NCI-H2196 (cell line): ENCODE measurements around the gene SMTN.
A peak's percentile ranks its signal among the peaks of the same experiment; 100 is the strongest.
"Not testable (repeated sequence)": the region's sequence is repeated elsewhere in the genome, so short reads cannot be mapped to it uniquely, and the experiment has no call there.

Experiments
- DNase-seq: peaks from one replicate; lab custom pipeline; 2025; ENCODE audit not compliant: unreplicated experiment; lab: John Stamatoyannopoulos, UW

Gene SMTN

DNA sequence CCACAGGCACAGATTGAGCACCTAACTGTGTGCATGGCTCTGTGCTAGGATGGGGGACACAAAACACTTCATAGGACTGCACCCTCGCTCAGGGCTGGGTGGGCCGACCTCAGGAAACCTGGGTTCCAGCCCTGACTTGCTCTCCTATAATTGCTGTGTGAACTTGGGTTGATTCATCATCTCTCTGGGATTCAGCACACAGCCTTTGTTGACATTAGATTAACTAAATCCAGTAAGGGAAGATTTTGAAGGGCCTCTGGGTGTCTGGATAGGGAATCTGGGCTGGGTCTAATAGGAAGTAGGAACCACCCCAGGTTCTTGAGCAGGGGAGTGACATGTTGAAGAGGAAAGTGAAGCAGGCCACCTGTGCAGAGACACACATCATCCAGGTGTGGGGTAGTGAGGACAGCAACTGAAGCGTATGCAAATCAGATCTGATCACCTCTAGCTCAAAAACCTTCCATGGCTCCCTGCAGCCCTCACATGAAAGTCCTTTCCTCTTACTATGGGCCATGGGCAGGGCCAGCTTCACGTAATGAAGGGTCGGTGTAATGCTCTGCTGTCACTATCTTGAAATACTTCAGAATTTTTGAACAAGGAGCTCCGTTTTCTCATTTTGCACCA lies 11.3 kb upstream of the SMTN start:
- not testable (repeated sequence) for DNase-seq

DNA sequence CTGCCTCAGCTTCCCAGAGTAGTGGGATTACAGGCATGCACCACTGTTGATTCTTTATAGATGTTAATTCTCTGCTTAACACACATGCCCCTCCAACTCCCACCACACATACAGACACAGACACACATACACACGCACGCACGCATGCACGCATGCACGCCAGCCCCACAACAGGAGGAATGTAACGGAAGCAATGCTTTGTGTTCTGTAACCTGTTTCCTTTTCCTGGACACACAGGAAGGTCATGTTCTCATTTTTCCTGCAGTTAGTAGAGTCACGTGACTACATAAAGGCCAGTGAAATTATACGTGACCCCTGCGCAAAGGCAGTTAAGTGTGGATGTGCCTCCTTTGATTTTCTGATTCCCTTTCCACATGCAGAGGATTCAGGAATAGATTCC lies 8.0 kb upstream of the SMTN start:
- DNase-seq = not testable (repeated sequence)

DNA sequence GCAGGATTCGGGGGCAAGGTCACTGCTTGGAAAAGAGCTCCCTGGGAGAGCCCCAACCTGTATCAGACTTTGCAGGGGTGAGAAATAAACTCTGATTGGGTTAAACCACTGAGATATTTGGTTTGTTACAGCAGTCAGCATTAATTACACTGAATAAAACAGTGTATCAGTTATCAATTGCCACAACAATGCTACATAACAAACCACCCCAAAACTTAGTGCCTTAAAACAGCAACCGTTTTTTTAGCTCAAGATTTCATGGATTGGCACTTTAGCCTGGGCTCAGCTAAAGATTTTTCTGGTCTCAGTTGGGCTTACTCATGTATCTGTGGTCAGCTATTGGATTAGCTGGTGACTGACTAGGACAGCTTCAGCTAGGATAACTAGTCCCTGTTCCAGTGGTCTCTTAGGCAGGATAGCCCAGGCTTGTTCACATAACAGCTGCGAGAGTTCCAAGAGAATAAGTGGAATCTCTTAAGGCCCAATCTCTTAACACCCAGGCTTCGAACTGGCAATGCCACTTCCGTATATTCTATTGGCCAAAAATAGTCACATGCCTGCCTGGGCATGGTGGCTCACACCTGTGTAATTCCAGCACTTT lies 7.5 kb upstream of the SMTN start:
- DNase-seq = not testable (repeated sequence)

DNA sequence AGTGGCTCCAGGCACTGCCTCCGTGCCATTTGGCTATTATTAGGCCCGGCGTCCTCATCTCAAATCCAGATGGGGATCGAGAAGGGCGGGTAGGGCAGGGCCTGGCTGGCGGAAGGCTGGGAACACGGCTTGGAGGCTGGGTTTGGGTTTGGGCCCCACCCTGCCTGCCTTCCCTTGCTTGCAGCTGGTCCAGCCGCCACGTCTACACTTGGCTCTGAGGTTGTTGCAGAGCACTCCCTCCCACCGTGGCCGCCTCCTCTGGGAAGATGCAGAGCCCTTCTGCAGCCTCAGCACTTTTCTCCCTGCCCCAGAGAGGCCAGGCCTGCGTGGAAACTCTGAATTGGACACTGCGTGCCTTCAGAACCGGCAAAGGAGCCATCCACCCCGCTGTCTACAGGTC lies 5.2 kb upstream of the SMTN start:
- DNase-seq = no peak

DNA sequence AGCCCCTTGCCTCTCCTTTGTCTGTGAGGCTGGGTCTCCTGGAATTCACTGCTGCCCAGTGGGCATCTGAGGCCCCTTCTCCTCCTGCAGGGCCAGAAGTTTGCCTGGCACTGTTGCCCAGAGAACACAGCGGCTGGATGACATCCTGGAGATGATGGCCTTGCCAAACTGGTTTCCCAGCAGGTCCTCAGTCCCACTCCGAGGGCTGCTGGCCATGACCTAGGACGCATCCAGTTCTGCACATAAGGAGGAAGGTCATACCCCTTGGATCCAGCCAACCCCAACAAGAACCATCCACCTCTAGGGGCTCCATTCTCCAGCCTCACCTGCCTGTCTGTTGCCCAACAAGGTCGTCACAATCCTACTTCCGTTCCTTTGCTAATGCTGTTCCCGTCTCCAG lies 3.4 kb upstream of the SMTN start:
- DNase-seq = no peak

DNA sequence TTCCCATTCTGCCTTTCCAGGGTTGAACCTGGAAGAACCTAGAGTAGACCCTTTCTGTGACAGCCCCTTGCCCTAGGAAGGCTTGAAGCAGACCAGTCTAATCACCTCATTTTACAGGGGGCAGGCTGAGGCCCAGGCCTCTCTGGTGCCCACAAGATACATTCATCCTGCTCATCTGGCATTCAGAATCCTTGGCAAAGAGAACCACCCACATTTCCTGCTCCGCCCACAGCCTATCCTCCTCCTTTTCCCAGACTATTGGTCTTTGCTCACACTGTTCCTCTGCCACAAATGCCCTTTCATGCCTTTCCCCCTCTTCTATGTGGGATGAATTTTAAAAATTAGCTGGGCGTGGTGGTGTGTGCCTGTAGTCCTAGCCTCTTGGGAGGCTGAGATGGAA lies 2.7 kb upstream of the SMTN start:
- DNase-seq = not testable (repeated sequence)

DNA sequence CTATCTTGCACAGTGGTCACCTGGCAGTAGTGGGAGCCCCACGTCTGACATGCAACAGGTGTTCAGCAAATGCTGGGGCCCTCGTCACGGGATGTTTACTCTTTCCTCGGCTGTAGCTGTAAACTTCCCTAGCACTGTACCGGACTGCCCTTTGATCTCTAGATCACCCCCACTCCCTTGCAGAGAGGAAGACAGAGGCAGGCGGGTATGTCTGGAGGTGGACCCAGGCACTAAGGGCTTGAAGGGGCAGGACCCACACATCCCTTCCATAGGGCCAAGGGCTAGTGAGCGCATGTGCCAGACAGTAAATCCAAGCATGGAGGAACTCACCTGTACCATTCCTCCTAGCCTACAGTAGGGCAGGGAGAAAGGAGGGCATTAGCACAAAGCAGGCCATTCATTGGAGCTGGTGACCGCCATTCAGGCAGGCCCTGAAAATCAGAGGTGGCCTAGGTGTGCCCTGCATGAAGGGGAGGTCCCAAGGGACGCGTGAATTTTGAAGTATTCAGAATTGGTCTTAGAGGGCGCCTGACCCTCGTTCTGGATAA lies 1.9 kb upstream of the SMTN start:
- DNase-seq = no peak

DNA sequence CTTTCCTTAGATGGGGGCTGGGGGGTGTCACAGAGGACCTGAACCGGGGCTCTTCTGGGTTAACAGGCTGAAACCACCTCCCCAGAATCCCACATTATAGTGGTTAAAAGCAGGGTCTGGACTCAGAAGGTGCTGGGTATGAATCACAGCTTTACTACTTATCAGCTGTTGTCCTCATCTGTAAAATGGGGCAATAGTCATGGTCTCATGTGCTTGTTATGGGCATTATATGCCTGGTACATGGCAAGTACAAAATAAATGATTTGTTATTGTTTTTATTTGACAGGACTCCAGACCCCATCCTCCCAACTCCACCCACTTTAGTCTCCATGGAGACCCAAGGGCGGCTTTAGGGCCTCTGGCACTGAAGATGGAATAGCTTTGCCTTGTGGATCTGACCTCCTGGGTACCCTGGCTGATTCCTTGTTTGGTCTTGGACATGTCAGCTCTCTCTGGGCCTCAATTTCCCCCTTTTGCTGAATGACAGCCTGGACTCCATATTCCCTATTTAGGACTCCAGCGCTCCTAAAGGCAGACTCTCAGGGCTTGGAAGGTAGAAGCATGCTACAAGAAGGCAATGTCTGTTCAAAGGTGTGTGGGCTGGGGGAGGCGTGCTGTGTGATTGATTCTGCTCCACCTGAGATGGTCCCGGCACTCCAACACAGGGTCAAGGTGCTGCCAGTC lies 812 bp upstream of the SMTN start:
- DNase-seq = peak; percentile 7

DNA sequence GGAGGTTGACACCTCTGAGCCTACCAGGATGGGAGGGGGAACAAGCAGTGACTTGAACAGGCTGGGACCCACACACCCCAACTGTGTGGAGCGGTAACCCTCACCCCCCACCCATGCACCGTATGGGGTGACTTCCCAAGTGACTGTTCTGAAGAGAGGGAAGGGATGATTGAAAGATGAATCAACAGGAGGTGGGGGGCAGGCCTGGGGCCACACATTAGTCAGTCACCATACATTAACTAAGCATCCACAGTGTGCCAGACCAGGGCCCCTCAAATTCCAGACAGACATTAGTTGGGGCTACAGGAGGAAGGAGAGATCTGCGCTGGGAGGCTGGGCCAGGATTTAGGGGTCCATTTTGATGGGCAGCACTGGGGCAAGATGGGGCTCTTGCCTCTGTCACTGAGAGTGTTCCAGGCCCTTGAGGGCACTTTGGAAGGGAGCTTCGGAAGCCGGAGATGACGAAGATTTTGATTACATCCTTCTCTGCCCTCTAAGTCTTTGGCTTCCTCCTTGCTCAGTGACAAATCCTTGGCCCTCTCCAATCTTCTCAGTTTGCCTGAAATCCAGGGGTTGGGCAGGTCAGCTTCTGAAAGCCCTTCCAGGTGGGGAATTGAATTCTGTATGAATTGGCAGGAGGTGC lies 966 bp downstream of the SMTN start:
- DNase-seq = no peak

DNA sequence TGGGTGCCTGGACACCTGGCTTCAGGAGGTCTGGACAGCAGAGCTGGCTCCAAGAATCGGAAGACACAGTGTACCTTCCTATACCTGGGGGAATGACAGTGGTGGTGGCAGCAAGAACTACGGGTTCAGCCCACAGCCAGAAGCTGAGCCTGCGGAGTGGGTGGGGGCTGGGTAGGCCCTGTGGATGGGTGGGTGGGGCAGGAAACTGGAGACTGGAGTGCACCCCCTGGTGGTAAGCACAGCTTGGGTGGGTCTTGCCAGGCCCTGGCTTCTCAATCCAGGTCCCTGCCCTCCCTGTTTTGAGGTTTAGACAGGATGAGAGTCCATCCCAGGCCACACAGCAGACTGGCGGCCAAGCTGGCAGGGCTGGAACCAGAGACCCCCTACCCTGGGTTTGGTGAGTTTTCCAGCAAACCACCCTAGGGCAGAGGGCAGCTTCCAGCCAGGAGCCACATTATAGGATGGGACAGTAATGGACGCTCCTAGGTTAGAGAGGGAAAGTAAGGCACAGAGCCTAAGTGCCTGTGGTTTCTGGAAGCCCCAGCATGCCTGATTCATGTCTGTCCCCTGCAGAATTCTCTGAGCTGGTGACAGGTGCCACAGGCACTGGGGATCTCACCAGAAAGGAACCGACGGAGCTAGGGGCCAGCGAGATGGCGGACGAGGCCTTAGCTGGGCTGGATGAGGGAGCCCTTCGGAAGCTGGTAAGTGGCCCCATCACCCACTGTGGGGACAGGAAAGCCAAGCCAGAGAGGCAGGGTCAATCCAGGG lies 1.7 kb downstream of the SMTN start:
- no peak for DNase-seq

DNA sequence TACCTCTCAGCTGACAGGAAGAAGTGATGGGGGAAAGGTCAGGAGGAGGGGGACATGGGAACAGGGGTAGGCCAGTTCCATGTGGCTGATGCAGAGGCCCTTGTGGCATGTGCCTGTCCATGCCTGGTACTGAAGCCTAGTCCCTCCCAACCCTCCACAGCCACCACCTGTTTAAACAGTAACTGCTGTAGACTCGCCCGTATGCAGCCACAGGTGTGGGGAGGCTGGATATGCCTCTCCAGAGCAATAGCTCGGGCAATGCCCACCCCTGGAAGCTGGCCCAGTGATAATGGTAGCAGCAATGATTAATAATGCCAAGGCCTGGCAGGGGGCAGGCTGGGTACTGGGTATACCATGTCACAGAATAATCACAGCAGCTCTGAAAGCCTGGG lies 2.3 kb downstream of the SMTN start:
- peak; percentile 67 for DNase-seq

DNA sequence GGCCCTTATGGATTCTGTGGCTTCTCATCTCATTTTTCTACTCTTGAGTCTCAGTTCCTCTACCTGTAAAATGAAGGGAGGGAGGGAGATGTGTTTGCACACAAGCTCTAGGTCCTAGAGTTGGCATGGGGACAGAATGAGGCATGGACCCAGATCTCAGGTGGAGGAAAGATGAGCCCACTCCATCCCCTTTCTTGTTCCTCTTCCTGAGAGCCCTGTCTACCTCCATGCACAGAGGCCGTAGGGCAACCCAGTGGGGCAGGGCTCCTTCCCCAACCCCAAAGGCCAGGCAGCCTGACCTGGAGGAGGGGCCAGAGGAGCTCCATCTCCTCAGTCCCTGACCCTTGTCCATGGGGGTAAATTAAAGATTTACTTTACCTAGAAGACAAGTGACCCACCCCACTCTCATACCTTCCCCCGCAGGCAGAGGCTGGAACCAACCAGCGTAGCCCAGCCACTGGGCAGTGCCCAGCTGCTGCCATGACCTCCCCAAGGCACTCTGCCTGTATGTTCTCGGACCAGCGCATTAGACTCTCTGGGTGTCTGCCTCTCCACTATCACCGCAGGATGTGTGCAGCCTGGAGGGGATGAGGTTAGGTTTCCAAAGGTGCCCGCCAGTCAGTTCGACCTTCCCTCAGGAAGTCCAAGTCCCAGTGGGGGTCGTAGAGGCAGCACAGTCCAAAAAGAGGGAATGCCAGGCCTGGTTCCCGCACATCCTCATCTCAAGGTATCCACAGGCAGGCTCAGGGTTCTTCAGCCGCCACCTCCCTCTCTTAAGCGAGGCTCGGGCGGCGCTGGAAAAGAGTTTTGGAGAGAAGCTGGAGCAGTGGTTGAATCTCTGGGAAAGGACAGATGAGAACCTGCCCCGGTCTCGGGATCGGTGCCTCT lies 3.0 kb downstream of the SMTN start:
- no peak for DNase-seq

DNA sequence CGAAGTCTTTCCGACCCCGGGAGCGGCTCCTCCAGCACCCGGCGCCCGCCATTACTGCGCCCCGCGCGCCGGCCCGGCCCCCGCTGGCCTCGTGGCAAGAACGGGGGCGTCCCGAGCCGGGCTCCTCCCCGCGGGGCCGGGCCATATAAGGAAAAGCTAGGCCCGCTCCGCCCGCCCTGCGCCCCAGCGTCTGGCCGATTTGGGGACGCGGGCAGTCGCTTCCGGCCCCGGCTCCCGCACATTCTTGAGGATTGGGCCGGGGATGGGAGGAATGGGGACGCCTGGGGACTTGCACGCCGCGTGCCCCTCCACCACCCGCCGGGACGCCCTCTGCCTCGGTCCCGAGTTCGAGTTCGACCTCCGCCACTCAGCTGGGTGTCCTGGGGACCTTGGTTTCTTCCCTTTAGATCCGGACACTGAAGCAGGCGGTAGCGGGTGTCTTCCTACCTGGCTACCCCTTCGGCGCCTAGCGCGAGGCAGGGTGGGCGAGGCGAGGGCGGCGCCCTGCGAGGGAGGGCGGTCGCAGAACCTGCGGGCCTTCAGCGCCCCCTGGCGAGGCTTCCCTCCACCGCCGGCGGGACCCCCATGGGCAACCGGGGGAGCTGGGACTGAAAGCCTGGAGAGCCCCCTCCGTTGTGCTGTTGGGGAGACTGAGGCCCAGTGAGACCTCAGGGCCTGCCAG lies 3.8 kb downstream of the SMTN start:
- DNase-seq = no peak

DNA sequence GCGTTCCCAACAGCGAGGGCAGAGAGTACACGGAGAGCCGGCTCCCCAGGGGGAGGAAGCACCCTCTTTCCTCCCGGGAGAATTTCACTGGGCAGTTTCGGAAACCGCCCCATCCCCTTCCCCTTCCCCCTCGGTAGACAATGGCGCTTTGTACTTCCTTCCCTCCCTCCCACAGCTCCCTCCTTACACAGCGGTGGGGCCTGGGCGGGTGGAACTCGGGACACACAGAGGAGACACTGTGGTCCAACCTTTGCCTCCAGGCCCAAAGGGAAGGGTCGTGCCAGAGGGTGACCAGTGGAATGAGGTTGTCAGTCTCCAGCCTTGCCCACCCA lies 4.3 kb downstream of the SMTN start:
- DNase-seq = no peak

DNA sequence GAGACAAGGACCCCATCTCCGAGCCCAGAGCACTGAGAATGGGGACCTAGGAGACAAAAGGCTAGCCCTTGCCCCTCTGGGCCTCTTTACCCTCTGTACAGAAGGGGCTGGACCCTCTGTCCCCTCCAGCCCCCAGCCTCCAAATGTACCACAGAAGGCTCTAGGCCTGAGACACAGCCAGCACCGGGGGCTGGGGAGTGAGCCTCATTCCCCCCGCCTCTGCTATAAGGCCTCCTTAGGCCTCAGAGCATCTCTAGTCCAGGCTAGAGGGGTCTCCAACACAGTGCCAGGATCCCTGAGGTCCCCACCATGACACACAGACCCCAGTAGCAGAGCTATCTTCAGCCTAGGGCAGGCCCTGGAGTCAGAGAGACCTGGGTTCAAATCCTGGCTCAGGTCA lies 4.8 kb downstream of the SMTN start:
- DNase-seq = no peak

DNA sequence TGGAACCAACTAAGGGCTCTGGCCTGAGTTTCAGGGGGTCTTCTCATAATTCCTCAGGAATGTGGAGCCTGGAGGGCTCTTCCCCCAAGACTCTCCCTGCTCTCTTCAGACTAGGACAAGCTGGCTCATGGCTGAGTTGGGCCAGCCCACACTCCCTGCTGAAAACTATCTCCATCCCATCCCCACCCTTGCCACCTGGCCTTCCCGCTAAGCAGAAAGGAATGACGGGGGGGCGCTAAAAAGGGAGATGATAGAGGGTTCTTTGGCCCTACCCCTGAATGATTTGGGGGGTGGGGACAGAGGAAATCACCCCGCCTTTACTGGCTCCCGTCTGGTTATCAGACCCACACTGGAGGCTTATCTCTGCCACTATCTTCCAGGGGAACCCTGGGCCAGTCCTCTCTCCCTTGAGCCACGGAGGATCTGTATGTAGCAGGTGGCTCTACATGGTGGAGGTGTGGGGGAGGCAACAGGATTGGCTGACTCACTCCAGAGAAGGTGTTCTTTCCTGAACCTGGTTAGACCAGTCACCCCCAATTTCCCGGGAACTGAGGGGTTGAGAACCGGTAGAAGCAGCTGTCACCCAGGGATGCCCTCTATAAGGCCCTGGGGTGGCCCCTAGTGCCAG lies 5.7 kb downstream of the SMTN start:
- no peak for DNase-seq

DNA sequence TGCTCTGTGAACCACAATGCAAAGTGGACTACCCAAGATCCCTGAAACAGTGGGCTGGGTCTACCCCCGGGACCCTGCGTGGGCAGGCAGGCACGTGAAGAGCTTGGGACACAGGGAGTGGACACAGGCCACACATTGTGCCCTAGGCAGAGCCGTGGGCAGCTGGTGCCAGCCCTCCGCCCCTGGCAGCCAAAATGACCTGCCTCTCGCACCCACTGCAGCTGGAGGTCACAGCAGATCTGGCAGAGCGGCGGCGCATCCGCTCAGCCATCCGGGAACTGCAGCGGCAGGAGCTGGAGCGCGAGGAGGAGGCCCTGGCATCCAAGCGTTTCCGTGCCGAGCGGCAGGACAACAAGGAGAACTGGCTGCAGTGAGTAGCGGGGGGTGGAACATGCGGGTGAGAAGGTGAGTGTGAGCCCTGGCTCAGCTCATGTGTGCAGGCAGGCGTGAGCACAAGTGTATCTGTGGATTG lies 6.7 kb downstream of the SMTN start:
- no peak for DNase-seq

DNA sequence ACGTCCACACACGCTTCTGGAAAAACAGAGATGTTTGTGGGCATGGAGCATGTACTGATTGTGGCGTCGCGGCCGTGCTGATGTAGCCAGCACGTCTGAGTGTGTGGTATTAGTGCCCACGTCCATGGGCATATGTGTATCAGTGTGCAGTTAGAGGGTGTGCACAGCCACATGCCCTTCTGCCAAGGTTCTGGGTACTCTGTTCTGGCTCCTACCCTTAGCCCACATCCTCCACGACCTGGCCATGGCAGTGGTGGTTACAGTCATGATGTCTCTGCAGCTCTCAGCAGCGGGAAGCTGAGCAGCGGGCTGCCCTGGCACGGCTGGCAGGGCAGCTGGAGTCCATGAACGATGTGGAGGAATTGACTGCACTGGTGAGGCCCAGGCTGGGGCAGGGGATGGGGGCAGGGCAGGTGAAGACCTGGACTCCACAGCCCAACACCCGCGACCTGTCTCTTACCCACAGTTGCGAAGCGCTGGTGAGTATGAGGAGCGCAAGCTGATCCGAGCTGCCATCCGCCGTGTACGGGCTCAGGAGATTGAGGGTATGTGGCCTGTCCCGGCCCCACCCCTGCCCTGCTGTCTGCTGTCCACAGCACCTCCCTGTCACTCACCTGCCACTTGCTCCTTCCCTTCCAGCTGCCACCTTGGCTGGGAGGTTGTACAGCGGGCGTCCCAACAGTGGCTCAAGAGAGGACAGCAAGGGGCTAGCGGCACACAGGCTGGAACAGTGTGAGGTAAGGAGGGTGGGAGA lies 7.3 kb downstream of the SMTN start:
- no peak for DNase-seq
